ENCODE data around the gene RNF17. TPM values are rescaled to one million over a fixed set of nuclear protein-coding genes. Genes with fewer than 3 reads are reported as not detected.

The RNF17 gene
- total and polyA plus RNA-seq, 2 experiments from 2014 or later, result not detected

DNA sequence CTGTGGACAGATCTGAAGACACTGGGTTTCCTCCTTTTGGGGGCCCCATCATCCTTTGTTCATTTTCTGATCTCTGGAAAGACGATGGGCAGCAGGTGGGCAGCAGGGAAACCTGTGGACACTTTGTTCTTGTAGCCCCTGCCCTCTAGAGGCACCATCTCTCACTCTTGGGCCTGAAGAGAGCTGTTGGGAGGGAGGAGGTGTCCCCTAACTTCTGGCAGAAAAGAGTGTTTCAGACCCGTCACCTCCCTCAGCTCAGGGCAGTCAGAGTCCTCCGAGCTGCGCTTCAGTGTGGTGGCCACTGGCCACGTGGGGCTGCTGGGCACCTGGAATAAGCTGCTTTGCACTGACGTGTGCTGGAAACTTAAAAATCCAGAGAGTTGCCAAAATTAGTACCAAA is 26.9 kb upstream of the RNF17 start:
- no peak for DNase-seq
- H3K4me3 ChIP-seq, result no peak overlapping the region
- no peak overlapping the region for H2AFZ ChIP-seq
- H4K20me1 ChIP-seq (ENCODE audit: insufficient read depth), result no peaks in the 10 kb centered on the region
- 44% methylated on average over 6 of the region's 6 CpGs for WGBS, 2 experiments (ENCODE audit: low coverage in 1 of 2, low lambda C conversion rate in 2 of 2, missing lambda C conversion rate in 2 of 2)
- H3K4me2 ChIP-seq (ENCODE audit: unreplicated experiment), result no peak overlapping the region
- in situ Hi-C loops (cut with MboI), result no loop called here
- H3K9ac ChIP-seq, result no peak overlapping the region
- H3F3A ChIP-seq (ENCODE audit: insufficient read depth), result no peaks in the 10 kb centered on the region
- no peaks in the 10 kb centered on the region for H3K36me3 ChIP-seq (ENCODE audit: low read depth)
- no peaks in the 10 kb centered on the region for H3K27me3 ChIP-seq (replicated peaks; ENCODE audit: insufficient read depth)
- no peak for TF ChIP-seq EZH2phosphoT487 (IDR thresholded peaks at IDR 0.05; ENCODE audit: insufficient read depth, low read depth)
- TF ChIP-seq EZH2 (IDR thresholded peaks at IDR 0.05; ENCODE audit: insufficient read depth, poor library complexity, severe bottlenecking), result no peak
- H3K9me3 ChIP-seq (ENCODE audit: low read depth), result no peaks in the 10 kb centered on the region
- H3K9me2 ChIP-seq (ENCODE audit: insufficient read depth), result no peaks in the 10 kb centered on the region
- H3K79me2 ChIP-seq (ENCODE audit: insufficient read depth), result no peaks in the 10 kb centered on the region
- no peak overlapping the region for H3K27ac ChIP-seq
- no peaks in the 10 kb centered on the region for H3K4me1 ChIP-seq (ENCODE audit: insufficient read depth)

DNA sequence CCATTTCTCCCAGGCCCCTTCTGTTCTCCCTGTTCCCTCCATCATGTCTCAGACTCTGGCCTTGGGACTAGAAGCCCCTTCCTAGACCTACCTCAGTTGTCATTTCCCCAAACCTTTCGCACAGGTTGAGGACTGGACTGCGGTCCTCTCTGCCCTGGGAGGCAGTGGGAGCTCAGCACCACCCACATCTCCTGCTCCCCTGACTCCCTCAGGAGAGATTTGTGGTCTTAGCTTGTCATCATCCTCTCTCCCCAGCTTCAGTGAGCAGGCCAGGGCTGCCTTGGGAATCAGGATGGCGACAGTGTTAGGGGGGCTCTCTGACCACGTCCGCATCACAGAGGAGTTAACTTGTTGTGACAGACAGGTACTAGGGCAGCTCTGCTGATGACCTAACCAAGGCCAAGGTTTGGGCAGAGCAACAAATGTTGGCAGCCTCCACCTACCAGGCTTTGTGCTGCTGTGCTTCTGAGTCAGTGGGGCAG is 25.6 kb upstream of the RNF17 start:
- no peaks in the 10 kb centered on the region for H3K4me1 ChIP-seq (ENCODE audit: insufficient read depth)
- no peak overlapping the region for H3K4me2 ChIP-seq (ENCODE audit: unreplicated experiment)
- no peak overlapping the region for H3K9ac ChIP-seq
- H2AFZ ChIP-seq, result no peak overlapping the region
- DNase-seq, result no peak
- no peaks in the 10 kb centered on the region for H3K79me2 ChIP-seq (ENCODE audit: insufficient read depth)
- 0 out of 2 replicates have a peak, but pooled peaks cover 2% of the 10 kb centered on the region for H3K27me3 ChIP-seq (replicated peaks; ENCODE audit: insufficient read depth)
- no peak for TF ChIP-seq EZH2phosphoT487 (IDR thresholded peaks at IDR 0.05; ENCODE audit: insufficient read depth, low read depth)
- no peak for TF ChIP-seq EZH2 (IDR thresholded peaks at IDR 0.05; ENCODE audit: insufficient read depth, poor library complexity, severe bottlenecking)
- 81 to 83% methylated on average over 5 of the region's 5 CpGs for WGBS, 2 experiments (ENCODE audit: low coverage in 1 of 2, low lambda C conversion rate in 2 of 2, missing lambda C conversion rate in 2 of 2)
- no peaks in the 10 kb centered on the region for H3F3A ChIP-seq (ENCODE audit: insufficient read depth)
- no peak overlapping the region for H3K27ac ChIP-seq
- no peak overlapping the region for H3K4me3 ChIP-seq
- no peaks in the 10 kb centered on the region for H4K20me1 ChIP-seq (ENCODE audit: insufficient read depth)
- no peaks in the 10 kb centered on the region for H3K9me2 ChIP-seq (ENCODE audit: insufficient read depth)
- in situ Hi-C loops (cut with MboI), result no loop called here
- H3K36me3 ChIP-seq (ENCODE audit: low read depth), result no peaks in the 10 kb centered on the region
- no peaks in the 10 kb centered on the region for H3K9me3 ChIP-seq (ENCODE audit: low read depth)

DNA sequence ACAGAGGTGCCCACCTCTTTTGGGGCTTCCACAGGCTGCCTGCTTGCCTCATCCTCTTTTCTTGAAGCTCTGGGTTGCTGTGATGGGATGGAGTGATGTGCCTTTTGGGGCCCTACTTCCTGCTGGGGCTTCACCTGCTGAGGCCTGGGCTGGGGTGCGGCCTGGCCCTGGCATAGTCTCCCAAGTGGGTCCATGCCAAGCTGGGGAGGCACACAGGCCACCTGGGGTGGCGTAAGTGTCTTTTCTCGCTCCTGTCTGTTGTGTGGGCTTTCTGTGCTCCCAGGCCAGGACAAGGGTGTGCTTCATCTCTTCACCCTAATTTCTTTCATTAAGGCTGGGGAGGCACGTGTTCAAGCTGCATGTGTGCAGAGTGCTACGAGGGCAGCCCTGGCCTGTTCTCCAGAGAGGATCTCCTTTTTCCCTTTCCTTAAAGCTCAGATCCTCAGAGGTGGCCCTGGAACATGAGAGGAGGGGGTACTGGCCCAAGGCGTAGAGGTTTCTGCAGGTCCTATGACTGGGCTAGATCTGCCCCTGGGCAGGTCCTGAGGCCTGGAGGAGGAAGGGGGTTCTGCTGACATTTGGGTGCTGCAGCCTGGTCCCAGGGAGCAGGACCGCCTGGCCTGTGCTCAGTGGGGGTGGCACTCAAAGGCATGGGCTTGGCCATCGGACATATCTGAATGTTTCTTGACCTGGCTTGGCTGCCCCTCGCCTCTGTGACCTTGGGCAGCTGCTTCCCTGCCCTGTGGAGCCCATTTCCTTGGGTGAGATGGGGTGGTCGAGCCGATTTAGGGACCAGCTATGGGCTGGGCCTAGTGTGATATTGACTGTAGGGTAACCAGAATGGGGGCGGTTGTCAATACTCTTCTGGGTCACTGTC is 23.7 kb upstream of the RNF17 start:
- TF ChIP-seq EZH2phosphoT487 (IDR thresholded peaks at IDR 0.05; ENCODE audit: insufficient read depth, low read depth), result no peak
- no peak for TF ChIP-seq EZH2 (IDR thresholded peaks at IDR 0.05; ENCODE audit: insufficient read depth, poor library complexity, severe bottlenecking)
- H2AFZ ChIP-seq, result no peak overlapping the region
- H3K4me2 ChIP-seq (ENCODE audit: unreplicated experiment), result no peak overlapping the region
- H3K9ac ChIP-seq, result no peak overlapping the region
- no peaks in the 10 kb centered on the region for H4K20me1 ChIP-seq (ENCODE audit: insufficient read depth)
- H3F3A ChIP-seq (ENCODE audit: insufficient read depth), result no peaks in the 10 kb centered on the region
- H3K27ac ChIP-seq, result no peak overlapping the region
- no peaks in the 10 kb centered on the region for H3K79me2 ChIP-seq (ENCODE audit: insufficient read depth)
- 53 to 59% methylated on average over 12 of the region's 12 CpGs for WGBS, 2 experiments (ENCODE audit: low coverage in 1 of 2, low lambda C conversion rate in 2 of 2, missing lambda C conversion rate in 2 of 2)
- H3K4me3 ChIP-seq, result no peak overlapping the region
- no peaks in the 10 kb centered on the region for H3K9me2 ChIP-seq (ENCODE audit: insufficient read depth)
- H3K27me3 ChIP-seq (replicated peaks; ENCODE audit: insufficient read depth), result peaks cover 12% of the 10 kb centered on the region; the same call in 1 of the 2 replicates
- H3K36me3 ChIP-seq (ENCODE audit: low read depth), result no peaks in the 10 kb centered on the region
- DNase-seq, result no peak
- no peaks in the 10 kb centered on the region for H3K4me1 ChIP-seq (ENCODE audit: insufficient read depth)
- in situ Hi-C loops (cut with MboI), result no loop called here
- H3K9me3 ChIP-seq (ENCODE audit: low read depth), result no peaks in the 10 kb centered on the region

DNA sequence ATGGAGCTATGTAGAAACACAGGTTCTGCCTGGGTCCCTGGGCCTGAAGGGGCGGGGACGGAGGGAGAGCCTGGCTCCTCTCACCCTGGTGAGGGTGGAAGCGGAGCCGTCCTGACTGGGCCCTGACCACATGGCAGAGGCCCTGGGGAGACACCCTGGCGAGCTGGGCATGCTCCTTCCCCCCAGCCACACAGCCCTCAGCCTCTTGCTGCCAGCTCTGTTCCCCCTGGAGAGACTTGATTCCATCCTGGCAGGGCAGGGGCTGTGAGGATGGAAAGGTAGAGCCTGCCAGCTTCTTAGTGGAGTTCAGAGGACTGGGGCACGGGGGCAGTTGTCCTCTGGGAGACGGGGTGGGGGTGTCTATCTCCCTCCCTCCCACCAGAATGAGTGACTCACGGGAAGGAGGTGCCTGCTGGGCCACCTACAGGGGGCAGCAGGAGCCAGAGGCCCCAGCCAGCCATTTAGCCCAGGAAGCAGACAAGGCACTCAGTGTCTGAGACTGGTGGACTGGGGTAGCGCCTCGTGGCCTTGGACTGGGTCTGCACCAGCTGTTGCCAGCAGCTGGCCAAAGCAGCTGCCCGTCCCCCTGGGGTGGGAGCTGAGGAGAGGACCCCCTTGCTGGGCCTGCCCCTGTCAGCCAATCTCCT is 22.8 kb upstream of the RNF17 start:
- Histone ChIP-seq H3F3A (ENCODE audit: insufficient read depth) (no peaks in the 10 kb centered on the region), H3K4me2 (ENCODE audit: unreplicated experiment) (no peak overlapping the region), H3K9me2 (ENCODE audit: insufficient read depth) (no peaks in the 10 kb centered on the region), H3K4me1 (ENCODE audit: insufficient read depth) (no peaks in the 10 kb centered on the region), H3K36me3 (ENCODE audit: low read depth) (no peaks in the 10 kb centered on the region), H3K4me3 (no peak overlapping the region), H4K20me1 (ENCODE audit: insufficient read depth) (no peaks in the 10 kb centered on the region), H3K27me3 (replicated peaks; ENCODE audit: insufficient read depth) (peaks cover 17% of the 10 kb centered on the region; the same call in 1 of the 2 replicates), H3K27ac (no peak overlapping the region), H3K9ac (no peak overlapping the region), H3K9me3 (ENCODE audit: low read depth) (no peaks in the 10 kb centered on the region), H3K79me2 (ENCODE audit: insufficient read depth) (no peaks in the 10 kb centered on the region), H2AFZ (no peak overlapping the region)
- in situ Hi-C loops (cut with MboI), result no loop called here
- peak; percentile 16 for DNase-seq
- no peak for TF ChIP-seq EZH2phosphoT487 (IDR thresholded peaks at IDR 0.05; ENCODE audit: insufficient read depth, low read depth)
- 57 to 62% methylated on average over 9 to 11 of the region's 11 CpGs for WGBS, 2 experiments (ENCODE audit: low coverage in 1 of 2, low lambda C conversion rate in 2 of 2, missing lambda C conversion rate in 2 of 2)
